ENCODE data around the gene ZBTB39.
"Not testable (repeated sequence)": the region's sequence is repeated elsewhere in the genome, so short reads cannot be mapped to it uniquely, and the experiment has no call there.

ZBTB39 gene

DNA sequence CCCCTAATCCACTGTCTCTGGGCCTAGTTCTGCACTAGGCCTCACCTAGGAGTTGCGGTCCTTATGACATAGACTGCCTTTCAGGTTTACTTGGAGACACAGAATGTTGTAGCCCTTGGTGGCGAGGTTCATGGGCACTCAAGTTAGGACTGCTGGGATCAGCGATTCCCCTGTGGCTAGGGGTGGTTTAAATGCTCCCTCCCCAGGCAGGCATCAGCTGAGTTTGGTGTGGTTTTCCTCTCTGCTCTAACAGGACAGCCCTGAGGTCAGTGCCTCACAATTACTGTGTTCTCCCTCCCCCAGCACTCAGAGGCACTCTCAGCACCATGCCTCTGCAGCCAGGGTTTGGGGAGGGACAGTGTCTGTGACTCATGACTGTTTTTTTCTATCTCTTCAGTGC, 26.7 kb downstream of the ZBTB39 start:
- no peak for DNase-seq

DNA sequence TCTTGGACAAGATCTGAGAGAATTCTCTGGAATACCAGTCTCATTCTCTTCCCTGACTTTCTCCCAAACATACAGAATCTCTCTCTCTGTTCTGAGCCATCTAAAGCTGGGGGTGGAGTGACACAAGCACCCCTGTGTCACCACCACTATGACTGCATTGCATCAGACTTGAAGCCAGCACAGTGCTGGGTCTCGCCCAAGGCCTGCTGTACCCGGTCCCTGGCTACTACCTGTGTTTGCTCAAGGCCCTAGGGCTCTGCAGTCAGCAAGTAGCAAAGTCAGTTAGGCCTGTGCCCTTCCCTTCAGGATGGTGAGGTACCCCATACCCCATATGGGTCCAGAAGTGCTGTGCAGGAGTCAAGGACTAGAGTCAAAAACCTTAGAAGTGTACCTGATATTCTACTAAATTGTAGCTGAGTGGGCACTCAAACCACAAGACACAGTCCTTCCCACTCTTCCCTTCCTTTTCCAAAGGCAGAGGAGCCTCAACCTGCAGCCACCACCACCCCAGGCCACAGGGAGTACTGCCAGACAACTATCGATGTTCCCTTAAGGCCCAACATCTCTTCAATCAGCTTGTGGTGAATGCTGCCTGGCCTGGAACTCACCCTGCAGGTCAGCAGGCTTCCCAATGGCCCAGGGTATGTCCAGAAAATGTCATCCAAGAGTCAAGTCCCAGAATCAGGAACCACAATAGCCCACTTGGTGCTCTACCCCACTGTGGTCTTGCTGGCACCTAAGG, 27.8 kb downstream of the ZBTB39 start:
- no peak for DNase-seq

DNA sequence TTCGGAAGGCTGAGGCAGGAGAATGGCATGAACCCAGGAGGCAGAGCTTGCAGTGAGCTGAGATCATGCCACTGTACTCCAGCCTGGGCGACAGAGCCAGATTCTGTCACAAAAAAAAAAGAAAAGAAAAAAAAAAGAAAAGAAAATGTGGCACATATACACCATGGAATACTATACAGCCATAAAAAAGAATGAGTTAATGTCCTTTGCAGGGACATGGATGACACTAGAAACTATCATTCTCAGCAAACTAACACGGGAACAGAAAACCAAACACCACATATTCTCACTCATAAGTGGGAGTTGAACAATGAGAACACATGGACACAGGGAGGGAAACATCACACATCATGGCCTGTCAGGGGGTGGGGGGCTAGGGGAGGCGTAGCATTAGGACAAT, 29.0 kb downstream of the ZBTB39 start:
- not testable (repeated sequence) for DNase-seq

DNA sequence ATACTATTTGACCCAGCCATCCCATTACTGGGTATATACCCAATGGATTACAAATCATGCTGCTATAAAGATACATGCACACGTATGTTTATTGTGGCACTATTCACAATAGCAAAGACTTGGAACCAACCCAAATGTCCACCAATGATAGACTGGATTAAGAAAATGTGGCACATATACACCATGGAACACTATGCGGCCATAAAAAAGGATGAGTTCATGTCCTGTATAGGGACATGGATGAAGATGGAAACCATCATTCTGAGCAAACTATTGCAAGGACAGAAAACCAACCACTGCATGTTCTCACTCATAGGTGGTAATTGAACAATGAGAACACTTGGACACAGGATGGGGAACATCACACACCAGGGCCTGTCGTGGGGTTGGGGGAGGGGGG, 32.1 kb downstream of the ZBTB39 start:
- not testable (repeated sequence) for DNase-seq

GRCh38 chr12:56968910-56969309, 37.4 kb downstream of the ZBTB39 start:
- not testable (repeated sequence) for DNase-seq

DNA sequence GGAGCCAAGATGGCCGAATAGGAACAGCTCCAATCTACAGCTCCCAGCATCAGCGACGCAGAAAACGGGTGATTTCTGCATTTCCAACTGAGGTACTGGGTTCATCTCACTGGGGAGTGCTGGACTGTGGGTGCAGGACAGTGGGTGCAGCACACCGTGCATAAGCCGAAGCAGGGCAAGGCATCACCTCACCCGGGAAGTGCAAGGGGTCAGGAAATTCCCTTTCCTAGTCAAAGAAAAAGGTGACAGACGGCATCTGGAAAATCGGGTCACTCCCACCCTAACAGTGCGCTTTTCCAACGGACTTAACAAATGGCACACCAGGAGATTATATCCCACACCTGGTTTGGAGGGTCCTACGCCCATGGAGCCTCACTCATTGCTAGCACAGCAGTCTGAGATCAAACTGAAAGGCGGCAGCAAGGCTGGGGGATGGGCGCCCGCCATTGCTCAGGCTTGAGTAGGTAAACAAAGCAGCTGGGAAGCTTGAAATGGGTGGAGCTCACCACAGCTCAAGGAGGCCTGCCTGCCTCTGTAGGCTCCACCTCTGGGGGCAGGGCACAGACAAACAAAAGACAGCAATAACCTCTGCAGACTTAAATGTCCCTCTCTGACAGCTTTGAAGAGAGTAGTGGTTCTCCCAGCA, 40.2 kb downstream of the ZBTB39 start:
- not testable (repeated sequence) for DNase-seq

DNA sequence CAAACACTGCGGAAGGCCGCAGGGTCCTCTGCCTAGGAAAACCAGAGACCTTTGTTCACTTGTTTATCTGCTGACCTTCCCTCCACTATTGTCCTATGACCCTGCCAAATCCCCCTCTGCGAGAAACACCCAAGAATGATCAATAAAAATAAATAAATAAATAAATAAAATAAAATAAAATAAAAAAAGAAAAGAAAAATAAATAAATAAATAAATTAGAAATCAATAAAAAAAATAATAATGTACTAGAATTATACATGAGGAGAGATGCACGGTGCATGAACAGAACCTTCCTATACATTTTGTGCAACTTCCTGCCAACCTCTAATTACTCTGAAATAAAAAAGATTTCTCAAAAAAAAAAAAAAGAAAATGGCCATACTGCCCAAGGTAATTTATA, 41.2 kb downstream of the ZBTB39 start:
- DNase-seq, result not testable (repeated sequence)

GRCh38 chr12:56963557-56963956, 42.8 kb downstream of the ZBTB39 start:
- DNase-seq, result not testable (repeated sequence)

- not testable (repeated sequence) for DNase-seq
Observed at GRCh38 chr12:56962247-56962646, 44.1 kb downstream of the ZBTB39 start.

DNA sequence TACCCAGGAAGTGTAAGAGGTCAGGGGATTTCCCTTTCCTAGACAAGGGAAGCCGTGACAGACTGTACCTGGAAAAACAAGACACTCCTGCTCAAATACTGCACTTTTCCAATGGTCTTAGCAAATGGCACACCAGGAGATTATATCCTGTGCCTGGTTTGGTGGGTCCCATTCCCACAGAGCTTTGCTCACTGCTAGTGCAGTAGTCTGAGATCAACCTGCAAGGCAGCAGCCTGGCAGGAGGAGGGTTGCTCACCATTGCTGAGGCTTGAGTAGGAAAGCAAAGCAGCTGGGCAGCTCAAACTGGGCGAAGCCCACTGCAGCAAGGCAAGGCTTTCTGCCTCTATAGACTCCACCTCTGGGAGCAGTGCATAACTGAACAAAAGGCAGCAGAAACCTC, 47.9 kb downstream of the ZBTB39 start:
- DNase-seq, result no peak

DNA sequence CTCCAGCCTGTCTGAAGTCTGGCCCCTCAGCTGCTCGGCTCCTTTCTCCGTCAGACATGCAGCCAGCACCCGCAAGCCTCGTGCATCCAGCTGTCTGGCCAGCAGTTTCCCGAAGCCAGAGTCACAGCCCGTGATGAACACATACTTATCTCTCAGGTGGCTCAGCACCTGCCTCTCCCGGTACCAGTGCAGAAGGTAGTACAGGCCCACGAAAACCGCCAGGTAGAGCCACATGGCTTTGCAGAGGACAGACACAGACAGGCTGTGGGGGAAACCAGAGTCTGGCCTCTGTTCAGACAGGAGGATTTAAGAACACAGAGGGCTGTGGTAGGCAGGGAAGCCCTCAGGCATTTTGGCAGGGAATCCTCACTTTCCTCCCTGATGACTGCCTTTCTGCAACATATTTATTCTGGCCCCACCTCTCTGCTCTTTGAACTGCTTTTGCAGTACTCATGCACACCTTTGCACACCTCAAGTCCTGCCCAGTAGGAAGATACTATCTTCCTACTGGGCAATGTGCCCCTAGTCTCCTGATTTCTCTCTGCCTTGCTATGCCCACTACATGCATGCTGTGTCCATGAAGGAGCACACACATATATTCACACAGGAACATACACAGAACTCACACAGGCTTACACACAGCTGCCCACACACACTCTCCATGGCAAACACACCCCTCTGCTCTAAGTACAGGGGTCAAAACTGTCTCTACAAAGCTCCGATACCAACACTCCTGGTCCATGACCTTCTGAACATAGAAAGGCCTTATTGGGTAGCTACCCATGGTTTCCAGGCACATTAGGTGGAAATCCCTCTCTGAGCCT, 48.9 kb downstream of the ZBTB39 start, which contains the start of gene RDH16:
RDH16 (minus strand) TSS at position 380 of the 824 bp plus-strand sequence; CDS start at position 234, 146 bp downstream.
- no peak for DNase-seq

DNA sequence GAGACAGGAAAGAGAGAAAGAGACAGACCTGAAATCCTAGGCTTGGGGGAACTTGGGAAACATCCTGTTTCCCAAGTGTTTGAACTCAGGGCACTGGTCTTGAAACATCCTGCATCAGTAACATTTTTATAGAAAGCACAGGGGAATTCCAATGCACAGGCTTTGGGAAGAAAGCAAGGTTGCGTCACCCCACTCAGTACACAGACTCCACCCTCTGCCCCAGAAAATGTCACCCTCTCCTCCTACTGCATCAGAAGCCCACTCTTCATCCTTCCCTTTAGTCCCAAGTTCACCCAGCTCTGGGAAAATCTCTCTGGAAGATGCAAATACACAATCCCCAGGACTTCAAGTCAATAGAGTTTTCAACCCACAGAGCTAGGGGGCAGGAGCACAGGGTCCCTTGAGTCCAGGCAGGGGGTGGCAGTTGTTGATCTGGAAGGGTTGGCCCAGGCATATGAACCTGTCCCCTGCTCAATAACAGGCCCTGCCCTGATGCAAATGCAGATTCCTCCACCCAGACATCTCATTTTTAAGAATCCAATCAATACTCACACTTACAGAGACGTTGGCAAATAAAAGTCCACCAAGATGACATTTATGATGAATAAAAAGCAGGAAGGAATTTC, 50.6 kb downstream of the ZBTB39 start:
- DNase-seq, result no peak

GRCh38 chr12:56954958-56955355, 51.4 kb downstream of the ZBTB39 start:
- DNase-seq, result no peak

DNA sequence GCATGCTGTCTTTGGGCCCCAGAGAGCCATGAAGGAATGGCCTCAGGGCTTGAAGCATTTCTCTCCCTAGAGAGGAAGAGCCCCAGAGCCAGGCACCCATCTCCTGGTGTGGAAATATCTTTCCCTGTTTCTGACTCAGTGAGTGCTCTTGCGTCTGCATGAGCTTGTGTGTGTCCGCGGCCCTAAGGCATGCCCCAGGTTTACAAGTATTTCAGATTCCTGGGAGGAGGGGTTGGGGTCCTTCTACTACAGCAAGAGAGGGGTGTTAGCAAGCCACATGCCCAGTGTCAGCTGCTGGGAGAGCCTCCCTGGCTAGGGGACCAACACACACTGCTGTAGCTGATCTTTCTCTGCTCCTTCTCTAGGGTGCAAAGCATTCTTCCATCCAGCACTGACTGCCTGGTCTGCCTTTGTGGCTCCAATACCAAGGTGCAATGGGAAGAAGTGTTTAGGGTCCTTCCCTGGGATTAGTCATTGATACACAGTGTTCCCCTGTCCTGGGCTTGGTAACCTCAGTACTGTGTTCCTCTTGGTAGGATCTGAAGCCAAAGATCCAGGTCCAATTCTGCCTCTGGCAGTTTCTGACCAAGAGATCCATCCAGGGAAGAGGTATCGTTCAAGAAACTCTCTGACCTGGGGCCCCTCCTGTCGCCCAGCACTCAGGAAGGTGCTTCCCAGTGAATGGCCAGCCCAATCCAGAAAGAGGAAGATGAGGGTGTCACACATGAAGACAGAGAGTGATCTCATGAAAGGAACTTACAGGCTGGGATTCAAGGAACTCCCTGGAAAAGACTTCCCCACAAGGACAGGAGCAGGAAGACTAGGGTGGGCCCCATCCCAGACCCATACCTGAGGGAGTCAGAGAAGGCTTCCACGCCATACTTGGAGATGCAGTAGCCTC, 52.0 kb downstream of the ZBTB39 start:
- no peak for DNase-seq

- no peak for DNase-seq
Observed at GRCh38 chr12:56953314-56953713, 53.0 kb downstream of the ZBTB39 start.

GRCh38 chr12:56951582-56952339, 54.6 kb downstream of the ZBTB39 start:
- no peak for DNase-seq

- DNase-seq, result no peak
Observed at GRCh38 chr12:56948881-56949280, 57.5 kb downstream of the ZBTB39 start.
